Activated CD4-positive, CD25-positive, alpha-beta regulatory T cell treated with anti-CD3 and anti-CD28 coated beads, Interleukin-2, amount 50 U/mL, for 16 hours (primary cell): ENCODE results near the gene ROPN1L.
"Not testable (repeated sequence)": the region's sequence is repeated elsewhere in the genome, so short reads cannot be mapped to it uniquely, and the experiment has no call there.

Source experiments
- DNase-seq: peaks from one replicate; pipeline ENCODE4 v3.0.0-alpha.2; 2020; ENCODE audit warnings: low read depth, low spot score

The ROPN1L gene

DNA sequence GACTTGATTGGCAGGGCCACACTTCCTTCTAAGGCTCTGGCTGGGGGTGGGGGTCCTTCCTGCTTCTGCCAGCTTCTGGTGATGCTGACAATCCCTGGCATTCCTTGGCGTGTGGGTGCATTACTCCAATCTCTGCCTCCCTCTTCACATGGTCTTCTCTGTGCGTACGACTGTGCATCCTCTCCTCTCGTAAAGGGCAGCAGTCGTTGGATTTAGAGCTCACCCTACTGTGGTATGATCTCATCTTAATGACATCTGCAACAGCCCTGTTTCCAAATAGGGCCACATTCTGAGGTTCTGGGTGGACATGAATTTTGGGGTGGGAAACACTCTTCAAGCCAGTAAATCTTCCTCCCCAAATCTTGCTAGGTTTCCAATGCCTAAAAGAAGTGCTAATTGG, 36.8 kb downstream of the ROPN1L start:
- DNase-seq = no peak

DNA sequence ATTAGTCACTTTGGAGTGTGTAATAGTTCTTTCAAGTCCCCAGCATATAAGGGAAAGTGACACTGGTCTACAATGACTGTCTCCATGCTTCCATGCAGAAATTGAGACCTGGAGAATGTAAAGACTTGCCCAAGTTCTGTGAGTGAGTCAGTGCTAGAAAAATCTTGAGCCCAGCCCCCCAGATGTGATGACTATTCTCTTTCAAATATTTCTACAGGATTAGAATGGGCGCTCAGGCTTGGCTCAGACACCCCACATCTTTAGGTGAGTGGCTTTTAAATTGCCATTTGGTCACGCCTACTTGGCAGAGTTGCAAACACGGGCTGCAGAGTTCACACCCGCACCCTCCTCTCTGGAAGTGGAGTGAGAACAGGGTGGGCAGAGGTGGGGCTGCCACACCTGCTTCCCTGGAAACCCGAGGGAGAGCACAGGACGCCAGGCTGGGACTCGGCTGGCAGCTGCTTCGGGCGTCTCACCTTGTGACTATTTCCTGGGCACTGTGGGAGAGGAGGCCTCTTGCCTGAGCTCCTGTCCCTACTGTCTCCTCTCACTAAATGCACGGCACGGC, 37.6 kb downstream of the ROPN1L start:
- no peak for DNase-seq

DNA sequence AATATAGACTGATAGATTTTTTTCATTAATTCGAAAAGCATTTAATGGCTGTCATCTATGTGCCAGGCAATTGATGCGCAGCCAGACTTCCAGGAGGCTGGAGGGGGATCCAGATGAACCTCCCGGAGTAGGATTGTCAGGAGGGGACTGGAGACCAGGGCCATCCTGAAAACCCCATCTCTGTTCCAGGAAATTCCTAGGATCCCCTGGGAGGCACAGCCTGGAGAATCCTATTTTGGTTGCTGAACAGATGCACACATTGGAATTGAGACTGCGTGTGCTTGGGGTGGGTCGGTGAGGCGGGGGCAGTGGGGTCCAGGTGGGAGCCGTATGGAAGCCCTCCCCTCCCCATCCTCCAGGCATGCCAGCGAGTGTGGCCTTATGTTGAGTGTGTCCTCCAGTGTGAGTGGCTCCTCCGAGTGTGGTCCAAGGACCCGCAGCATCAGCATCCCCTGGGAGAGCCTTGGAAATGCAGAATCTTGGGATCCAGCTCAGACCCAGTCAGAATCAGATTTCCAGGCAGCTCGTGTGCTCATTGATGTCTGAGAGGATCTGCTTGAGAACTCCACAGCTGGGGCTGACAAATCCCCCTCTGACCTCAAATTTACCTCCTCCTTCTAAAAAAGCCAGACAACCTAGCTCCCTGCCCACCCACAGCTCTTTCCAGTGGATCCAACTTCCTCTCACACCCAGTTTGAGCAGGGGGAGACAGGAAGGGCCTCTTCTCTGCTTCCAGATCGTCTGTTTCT, 38.7 kb downstream of the ROPN1L start:
- no peak for DNase-seq

DNA sequence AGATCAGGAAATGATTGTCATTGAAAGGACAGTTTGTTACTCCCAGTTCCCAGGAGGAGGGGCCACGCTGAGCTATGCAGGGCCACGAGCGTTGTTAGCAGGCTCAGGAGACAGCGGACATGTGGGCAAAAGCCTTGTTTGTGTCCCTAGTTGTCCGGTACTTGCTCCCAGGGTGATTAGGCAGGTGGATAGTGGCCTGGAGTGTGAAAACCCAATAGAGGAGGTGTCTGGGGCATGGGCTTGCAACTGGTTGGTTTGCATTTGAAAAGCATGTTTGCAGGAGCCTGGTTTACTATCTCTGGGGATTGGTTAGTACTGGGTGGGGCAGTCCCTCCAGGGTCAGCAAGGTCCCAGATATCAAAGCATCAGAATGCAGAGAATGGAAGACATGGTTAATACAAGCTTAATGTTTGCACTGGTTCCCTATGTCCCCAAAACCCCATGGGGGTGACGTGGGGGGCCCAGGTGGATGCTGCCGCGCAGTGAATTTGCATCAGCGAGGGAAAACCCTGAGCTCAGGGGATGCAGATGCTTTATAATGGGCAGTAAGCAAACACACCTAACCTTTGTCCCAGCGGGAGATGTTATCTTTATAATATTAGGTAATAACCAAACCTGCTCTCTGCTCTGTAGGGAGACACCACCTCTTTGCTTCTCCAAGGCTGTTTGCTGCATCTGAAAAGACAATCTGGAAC, 39.7 kb downstream of the ROPN1L start:
- no peak for DNase-seq

DNA sequence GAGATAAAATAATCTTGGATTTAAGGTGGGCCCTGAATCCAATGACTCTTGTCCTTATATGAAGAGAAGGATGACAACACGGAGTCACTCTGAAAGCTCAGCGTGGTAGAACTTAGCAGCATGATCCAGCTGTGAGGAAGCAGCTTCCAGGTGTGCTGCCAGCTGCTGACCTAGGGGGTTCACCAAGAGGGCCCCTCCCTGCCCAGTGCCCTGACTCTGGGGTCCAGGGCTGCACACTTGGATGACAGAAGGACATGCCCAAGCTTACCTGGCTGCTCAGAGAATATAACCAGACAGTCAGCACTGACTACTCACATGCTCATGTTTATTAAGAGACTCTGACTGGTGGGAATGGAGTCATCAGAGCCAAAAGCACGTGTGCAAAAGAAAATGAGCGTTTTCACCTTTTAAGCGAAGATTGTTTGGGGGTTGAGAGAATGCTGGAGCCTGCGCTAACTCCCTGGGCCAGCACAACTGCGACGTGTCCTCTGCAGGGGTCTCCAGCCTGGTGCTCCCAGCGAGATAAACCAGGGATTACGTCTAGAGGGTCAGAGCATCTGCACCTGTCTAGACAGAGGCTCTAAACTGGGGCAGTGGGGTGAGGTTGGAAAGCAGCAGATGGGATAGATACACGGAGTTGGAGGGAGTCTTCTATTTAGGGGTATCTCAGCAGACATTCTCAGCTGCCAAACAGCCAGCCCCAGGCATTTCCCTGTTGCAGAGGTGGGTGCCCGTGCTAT, 41.3 kb downstream of the ROPN1L start:
- DNase-seq = no peak

GRCh38 chr5:10484774-10485141, 43.1 kb downstream of the ROPN1L start:
- no peak for DNase-seq

GRCh38 chr5:10485142-10485795, 43.6 kb downstream of the ROPN1L start:
- no peak for DNase-seq

DNA sequence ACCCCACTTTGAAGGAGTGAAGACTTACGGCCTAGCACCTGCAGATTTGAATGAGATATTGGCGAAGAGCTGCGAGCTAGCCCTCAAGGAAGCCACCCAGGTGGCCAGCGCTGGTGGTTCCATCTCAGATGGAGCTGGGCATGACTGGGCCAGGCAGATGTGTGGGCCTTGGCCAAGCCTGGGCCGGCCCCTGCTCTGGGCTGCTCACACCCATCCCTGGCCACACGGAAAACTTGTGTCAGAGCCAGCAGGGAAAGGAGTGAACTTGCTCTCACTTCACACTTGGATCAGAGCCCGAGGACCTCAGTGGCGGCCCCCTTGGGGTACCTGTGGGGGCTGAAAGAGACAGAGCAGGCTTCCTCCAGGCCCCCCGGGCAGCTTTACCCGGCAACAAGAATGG, 44.2 kb downstream of the ROPN1L start:
- DNase-seq = no peak

DNA sequence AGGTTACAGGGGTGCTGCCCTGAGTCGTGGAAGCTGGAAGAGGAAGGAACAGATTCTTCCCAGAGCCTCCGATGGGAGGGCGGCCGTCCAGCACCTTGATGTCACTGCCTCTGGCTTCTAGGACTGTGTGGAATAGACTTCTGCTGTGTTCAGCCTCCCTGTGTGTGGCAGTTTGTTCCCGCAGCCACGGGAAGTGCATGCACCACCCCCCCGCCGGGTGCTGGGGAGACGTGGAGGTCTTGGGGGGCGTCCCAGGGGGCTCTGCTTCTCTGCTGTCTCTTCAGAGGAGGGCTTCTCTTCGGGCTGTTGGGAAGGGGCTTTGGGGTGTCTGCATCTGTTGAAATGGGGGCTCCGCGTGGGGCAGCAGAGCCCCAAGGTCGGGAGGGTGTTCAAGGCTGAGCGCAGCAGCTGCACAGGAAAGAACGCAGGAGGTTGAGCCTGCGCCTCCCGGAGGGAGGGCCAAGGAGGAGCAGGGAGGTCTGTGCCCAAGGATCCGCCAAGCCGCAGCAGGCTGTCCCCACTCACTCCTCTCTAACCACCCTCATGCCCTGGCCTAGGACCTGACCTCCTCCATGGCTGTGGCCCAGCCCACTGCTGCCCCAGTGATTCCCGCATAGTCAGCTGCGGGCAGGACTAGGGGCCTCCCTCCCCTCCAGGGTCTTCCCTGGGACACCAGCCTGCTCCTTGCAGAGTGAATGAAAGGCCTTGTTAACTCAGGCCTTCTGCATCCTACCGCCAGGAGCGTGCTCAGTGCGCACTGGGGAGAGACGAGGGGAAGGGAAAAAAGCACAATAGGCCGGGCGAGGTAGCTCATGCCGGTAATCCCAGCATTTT, 45.0 kb downstream of the ROPN1L start:
- DNase-seq = no peak

DNA sequence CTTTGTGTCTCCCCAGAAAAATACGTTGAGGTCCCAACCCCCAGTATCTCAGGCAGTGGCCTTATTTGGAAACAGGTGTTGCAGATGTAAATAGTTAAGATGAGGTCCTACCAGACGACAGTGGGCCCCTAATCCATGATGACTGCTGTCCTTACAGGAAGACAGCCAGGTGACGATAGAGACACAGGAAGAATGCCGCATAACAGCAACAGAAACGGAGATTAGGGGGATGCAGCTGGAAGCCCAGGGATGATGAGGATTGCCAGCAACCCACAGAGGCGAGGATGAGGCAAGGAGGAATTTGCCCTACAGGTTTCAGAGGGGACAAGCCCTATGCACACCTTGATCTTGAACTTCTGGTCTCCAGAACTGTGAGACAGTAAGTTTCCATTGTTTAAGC, 46.5 kb downstream of the ROPN1L start:
- DNase-seq = no peak

- no peak for DNase-seq
Observed at GRCh38 chr5:10489810-10490426, 48.2 kb downstream of the ROPN1L start.

GRCh38 chr5:10490927-10491672, 49.4 kb downstream of the ROPN1L start:
- DNase-seq = no peak

- no peak for DNase-seq
Observed at GRCh38 chr5:10491673-10492026, 50.0 kb downstream of the ROPN1L start.

DNA sequence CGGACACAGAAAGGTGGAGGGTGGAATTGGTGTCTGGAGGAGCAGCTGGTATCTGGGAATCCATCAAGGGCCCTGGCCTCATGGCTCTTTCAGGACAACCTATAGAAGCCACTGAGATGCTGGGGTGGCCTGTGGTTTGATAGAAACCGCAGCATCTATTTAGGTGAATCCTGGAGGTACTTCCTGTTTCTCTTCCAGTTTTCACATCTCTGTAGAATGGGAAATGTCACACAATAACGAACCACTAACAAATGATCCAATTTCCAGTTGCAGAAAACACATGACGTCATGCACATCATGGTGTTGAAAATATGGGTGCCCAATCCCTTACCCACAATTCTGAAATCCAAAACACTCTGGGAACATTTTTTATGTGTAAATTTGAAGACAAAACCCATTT, 52.2 kb downstream of the ROPN1L start:
- DNase-seq = no peak

GRCh38 chr5:10494497-10494896, 52.8 kb downstream of the ROPN1L start:
- not testable (repeated sequence) for DNase-seq

- DNase-seq = no peak
Observed at GRCh38 chr5:10497554-10497953, 55.9 kb downstream of the ROPN1L start.

DNA sequence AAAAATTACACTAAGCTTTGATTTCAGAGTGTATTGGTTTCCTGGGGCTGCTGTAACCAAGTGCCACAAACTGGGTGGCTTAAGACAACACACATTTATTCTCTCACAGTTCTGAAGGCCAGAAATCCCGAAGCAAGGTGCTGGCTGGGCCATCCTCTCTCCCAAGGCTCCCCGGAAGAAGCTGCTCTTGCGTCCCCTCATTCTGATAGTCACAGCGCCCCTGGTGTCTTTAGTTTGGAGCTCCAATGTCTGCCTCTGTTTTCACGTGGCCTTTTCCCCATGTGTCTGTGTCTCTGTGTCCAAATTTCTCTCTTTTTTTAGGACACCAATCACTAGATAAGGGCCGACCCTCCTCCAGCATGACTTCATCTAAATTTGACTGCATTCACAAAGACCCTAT, 56.7 kb downstream of the ROPN1L start:
- DNase-seq = no peak

- no peak for DNase-seq
Observed at GRCh38 chr5:10499066-10499465, 57.4 kb downstream of the ROPN1L start.

DNA sequence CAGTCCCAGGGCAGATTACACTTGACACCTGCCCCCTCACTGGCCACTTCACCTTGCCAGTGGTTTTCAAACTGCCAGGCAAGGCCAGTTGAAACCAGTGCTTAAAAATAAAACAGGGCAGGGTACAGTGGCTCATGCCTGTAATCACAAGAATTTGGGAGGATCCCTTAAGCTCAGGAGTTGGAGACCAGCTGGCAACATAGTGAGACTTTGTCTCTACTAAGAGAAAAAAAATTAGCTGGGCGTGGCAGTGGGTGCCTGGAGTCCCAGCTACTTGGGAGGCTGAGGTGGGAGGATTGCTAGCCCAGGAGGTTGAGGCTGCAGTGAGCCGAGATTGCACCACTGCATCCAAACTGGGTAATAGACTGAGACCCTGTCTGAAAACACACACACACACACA, 58.1 kb downstream of the ROPN1L start:
- no peak for DNase-seq

- no peak for DNase-seq
Observed at GRCh38 chr5:10500669-10501068, 59.0 kb downstream of the ROPN1L start.
